GM18951 (cell line): ENCODE measurements around the gene EML1.
"Not testable (repeated sequence)": the region's sequence is repeated elsewhere in the genome, so short reads cannot be mapped to it uniquely, and the experiment has no call there.

Source experiments
- POLR2A ChIP-seq: IDR thresholded peaks from 4 replicates; pipeline ENCODE4 v1.6.1; 2011; ENCODE audit warnings: mild to moderate bottlenecking; ENCODE audit not compliant: insufficient read length, insufficient read depth; ENCODE audit errors: extremely low read depth
- in situ Hi-C: fragments of 300-500 bp; cut with MboI; formaldehyde crosslinking; loops from one replicate; pipeline ENCODE4 v1.12.0; 2022; ENCODE audit warnings: low sequenced_read_pairs, mixed read lengths, inconsistent platforms; ENCODE audit not compliant: unreplicated experiment

Gene EML1

GRCh38 chr14:99758872-99759545, 34.2 kb upstream of the EML1 start:
- in situ Hi-C loops = no loop called here
- no peak for TF ChIP-seq POLR2A

- TF ChIP-seq POLR2A = no peak
- in situ Hi-C loops = no loop called here
Measured at GRCh38 chr14:99759546-99759925, 33.7 kb upstream of the EML1 start.

- in situ Hi-C loops = no loop called here
- TF ChIP-seq POLR2A = no peak
Measured at GRCh38 chr14:99760817-99761216, 32.4 kb upstream of the EML1 start.

GRCh38 chr14:99762911-99763310, 30.3 kb upstream of the EML1 start:
- in situ Hi-C loops = not testable (repeated sequence)

GRCh38 chr14:99763527-99764221, 29.5 kb upstream of the EML1 start:
- in situ Hi-C loops = no loop called here

GRCh38 chr14:99764222-99764706, 28.9 kb upstream of the EML1 start:
- TF ChIP-seq POLR2A = no peak
- in situ Hi-C loops = no loop called here

More at GRCh38 chr14:99763527-99764221, 29.5 kb upstream of the EML1 start:
- TF ChIP-seq POLR2A = no peak

GRCh38 chr14:99768381-99768780, 24.8 kb upstream of the EML1 start:
- in situ Hi-C loops = no loop called here
- no peak for TF ChIP-seq POLR2A

- no peak for TF ChIP-seq POLR2A
- in situ Hi-C loops = no loop called here
Measured at GRCh38 chr14:99769123-99769522, 24.1 kb upstream of the EML1 start.

- TF ChIP-seq POLR2A = no peak
- in situ Hi-C loops = no loop called here
Measured at GRCh38 chr14:99769799-99770198, 23.4 kb upstream of the EML1 start.

- no peak for TF ChIP-seq POLR2A
- in situ Hi-C loops = no loop called here
Measured at GRCh38 chr14:99772371-99773283, 20.6 kb upstream of the EML1 start.

- in situ Hi-C loops = no loop called here
- TF ChIP-seq POLR2A = no peak
Measured at GRCh38 chr14:99773521-99774497, 19.4 kb upstream of the EML1 start.

GRCh38 chr14:99774556-99775307, 18.5 kb upstream of the EML1 start:
- in situ Hi-C loops = no loop called here

More at GRCh38 chr14:99774556-99775307, 18.5 kb upstream of the EML1 start:
- TF ChIP-seq POLR2A = no peak
